NCI-H2196 (cell line): ENCODE data around the gene KLHL8.

Experiments used
- DNase-seq: peaks from one replicate; lab custom pipeline; 2025; ENCODE audit not compliant: unreplicated experiment; lab: John Stamatoyannopoulos, UW

KLHL8 gene

DNA sequence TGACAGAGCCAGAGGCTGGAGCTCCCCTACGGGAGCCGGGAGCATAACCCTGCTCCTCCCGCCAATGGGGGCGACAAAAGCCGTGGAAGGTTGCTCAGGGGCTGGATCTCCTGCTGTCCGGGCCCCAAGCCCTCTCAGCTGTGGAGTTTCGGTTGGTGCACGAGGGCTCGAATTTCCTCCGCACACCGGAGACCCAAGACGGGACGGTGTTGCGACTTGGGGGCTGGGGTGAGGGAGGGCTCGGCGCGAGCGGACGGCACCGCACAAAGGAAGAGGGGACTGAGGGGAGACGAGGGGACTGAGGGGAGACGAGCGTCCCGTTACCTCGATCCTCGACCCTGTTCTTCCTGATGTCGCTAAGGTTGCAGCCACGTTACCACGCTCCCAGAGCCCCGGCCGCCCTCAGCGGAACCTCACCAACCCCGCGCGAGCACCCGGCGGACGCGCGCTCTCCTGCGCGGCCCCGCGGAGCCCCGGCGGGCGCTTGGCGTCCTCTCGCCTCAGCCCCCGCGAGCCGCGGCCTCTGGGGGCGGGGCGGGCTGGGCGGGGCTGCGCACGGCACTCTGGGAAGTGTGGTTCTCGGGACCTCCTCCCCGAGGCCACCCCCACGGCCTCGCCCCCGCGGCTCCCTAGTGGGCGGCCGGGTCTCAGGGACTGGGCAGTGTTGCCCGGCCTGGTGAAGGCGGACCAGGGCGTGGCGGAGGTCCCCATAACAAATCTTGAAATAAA is at the start of gene KLHL8:
Gene KLHL8, minus strand, starts transcription at position 525 of the 729 bp plus-strand sequence. CDS start 25,079 bp downstream, outside the sequence.
- peak; percentile 73 for DNase-seq

DNA sequence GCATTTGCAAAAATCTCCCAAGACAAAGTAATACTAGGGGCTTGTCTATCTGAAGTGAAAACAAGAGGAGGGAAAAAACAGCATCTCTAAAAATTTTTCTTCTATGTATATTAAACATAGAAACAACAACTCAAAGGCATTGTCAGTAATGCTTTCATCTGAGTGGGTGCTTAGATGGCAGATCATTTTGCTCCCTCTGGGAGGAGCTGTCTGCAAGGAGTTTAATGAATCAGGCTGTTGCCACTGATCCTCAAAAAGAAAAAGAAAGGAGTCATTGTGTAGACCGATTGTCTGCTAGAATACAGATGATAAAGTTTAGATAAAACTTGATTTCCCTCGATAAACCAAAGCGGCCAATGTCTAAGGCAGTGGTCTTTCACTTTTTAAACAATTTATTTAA is 49.7 kb upstream of the KLHL8 start:
- peak; percentile 2 for DNase-seq

DNA sequence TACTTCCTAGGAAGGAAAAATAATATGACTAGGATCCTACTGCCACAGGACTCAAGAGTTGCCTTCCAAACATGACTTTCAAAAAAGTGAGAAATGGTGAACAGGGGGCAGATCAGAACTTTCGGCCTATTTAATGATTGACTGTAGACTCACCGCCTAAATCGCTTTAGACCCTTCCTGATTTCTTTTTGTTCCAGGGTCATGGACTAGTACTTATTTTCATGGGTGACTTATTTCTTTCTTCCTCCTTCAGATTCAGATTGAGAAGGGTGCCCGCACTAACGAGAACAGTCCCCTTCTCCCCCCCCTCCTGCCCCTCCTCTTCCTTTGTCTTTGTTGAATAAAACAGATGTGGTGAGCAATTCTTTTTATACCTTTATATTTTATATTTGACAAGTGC is 48.0 kb upstream of the KLHL8 start:
- DNase-seq, result no peak

DNA sequence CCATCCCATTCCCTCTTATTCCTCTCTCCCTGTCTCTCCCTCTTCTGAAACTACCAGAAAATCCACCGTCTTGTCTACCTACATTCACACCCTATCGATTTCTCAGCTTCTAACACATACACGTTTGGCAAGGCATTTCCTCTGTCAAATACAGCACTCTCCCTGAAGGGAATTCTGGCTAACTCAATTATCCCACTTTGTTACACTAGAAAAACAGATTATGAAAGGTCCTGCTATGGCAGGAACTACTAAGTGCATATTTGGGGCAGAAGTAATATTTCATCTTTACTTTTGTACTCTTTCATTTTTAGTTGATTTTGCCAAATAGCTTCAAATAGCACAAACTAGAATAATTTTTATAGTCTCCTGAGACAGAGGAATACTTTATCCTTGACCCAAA is 46.6 kb upstream of the KLHL8 start:
- DNase-seq, result no peak

DNA sequence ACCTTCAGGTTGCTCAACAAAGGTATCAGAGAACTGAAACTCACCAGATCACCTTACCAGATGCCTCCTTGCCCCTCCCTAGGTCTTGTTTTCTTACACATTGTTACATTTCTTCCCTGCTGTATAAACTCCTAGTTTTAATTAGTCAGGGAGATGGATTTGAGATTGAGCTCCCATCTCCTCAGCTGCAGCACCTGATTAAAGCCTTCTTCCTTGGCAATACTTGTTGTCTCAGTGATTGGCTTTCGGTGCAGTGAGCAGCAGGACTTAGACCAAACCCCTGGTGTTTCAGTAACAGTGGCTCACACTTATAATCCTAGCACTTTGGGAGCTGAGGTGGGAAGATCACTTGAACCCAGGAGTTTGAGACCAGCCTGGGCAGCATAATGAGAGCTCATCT is 42.5 kb upstream of the KLHL8 start:
- DNase-seq, result no peak

DNA sequence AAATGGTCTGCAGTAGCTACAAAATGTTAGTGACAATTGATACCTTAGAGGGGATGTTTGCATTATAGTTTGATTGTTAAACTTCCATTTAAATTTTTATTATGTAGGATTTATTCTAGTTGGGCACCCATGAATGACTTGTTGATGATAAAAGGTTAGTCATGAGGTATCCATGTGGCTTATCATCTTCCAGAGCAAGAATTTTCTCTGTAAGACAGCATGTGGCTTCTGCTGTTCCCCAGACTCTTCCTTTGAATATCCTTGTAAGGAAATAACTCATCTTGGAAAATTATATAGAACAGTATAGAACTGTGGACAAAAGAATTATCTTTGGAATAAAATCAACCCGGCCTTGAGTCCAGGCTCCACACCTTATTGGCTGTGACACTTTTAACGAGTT is 40.1 kb upstream of the KLHL8 start:
- DNase-seq, result no peak

DNA sequence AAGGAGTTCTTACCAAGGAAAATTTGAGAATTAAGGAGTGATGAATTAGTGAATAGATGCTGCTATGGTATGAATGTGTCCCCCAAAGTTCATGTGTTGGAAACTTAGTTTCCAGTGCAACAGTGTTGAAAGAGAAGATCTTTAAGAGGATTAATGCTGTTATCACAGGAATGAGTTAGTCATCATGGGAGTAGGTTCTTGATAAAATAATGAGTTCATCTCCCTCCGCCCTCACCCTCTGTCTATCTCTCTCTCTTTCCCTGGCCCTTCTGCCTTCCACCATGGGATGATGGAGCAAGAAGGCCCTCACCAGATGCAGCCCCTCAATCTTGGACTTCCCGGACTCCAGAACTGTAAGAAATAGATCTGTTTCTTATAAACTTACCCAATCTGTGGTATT is 38.3 kb upstream of the KLHL8 start:
- no peak for DNase-seq

DNA sequence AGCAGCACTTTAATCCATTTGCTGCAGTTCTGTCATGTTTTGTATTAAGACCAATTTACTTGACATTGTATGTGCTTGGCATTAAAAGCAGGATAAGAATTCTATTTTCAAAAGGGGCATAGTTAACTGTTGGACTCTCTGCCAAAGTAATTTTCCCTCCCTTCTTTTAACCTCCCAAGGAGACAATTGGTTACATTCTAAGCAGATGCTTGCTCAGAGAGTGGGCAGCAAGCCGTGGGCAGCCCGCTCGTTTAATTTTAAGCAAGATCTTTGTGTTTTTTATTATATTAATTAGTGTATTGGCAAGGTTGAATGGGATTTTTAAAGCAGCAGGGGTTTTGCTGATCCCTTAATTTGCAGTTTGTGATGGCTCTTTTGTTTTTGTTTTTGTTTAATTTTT is 37.1 kb upstream of the KLHL8 start:
- no peak for DNase-seq

DNA sequence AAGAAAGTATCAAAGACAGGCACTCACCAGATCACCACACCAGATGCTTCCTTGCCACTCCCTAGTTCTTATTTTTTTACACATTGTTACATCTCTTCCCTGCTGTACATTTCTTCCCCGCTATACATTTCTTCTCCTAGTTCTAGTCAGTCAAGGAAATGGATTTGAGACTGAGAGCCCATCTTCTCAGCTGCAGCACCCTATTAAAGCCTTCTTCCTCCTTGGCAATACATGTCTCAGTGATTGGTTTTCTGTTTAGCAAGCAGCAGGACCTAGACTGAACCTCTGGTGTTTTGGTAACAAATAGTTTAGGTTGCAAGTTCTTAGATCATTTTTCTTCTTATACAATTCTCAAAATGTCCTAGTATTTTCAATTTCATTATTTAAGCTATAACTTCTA is 35.3 kb upstream of the KLHL8 start:
- DNase-seq, result no peak

DNA sequence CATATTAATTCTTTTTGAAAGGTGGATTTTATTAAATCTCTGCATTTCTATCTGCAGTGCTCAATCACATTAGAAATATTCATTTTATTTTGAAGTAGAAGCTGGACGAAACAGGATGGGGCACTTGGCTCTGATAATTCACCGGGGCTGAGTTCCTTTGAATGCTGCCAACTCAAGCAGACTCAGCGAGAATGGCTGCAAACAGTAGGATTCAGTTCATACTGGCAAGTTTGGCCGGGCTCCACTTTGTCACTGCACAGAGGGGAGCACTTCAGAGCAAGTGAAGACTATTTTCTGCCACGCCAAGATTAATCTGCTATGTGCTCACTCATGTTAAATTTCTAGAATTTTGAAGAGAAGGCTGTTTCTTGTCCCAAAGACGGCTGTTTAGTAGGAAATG is 30.7 kb upstream of the KLHL8 start:
- DNase-seq, result peak; percentile 2

DNA sequence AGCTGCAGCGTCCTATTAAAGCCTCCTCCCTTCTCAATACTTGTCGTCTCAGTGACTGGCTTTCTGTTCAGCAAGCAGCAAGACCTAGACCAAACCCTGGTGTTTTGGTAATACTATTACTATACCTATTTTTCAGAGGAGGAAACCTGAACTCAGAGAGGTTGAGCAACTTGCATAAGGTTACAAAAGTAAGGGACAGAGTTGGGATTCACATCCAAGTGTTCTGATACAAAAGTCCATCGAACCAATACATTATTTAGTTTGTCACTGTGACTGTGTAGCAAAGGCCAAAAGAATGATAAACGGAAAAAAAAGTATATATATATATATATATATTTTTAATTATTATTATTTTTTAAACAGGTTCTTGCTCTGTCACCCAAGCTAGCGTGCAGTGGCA is 29.9 kb upstream of the KLHL8 start:
- no peak for DNase-seq

DNA sequence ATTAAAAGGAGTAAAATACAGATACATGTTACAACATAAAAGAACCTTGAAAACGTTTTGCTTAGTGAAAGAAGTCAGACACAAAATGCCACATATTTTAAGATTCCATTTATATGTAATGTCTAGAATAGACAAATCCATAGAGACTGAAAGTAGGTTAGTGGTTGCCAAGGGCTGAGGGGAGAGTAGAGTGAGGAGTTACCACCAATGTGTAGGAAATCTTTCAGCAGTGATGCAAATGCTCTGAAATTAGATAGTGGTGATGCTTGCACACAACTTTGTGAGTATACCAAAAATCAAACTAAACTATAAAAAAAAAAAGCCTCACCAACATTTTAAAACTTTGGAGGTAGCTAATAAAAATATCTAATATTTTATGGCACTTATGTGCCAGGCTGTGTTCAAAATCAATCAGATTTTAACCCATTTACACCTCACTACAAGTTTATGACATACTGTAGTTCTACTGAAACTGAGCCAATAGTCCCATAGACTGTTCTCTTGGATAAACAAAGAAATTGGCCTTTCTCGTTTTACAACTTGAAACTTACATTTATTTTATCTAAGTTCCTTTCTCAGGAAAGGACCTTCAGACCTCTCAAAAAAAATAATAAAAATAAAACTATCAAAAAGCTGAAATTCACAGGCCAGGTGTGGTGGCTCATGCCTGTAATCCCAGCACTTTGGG is 29.1 kb upstream of the KLHL8 start:
- DNase-seq, result no peak

DNA sequence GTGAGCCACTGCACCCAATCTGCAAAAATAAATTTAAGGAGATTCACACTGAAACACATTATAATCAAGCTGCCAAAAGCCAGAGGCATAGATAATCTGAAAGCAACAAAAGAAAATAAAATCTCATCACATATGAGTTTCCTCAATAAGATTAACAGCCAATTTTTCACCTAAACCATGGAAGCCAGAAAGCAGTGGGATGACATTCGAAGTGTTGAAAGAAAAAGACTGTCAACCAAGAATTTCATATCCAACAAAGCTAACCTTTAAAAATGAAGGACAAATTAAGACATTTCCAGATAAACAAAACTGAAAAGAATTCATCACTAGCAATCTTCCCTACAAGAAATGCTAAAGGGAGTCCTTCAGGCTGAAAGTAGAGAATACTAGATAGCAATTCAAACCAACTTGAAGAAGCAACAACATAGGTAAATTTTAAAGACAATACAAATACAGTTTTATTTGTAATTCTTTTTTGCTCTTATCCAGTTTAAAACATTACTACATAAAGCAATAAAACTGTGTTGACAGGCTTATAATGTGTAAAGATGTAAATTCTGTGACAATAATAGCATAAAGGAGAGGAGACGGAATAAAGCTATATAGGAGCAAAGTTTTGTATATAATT is 23.1 kb upstream of the KLHL8 start:
- no peak for DNase-seq

DNA sequence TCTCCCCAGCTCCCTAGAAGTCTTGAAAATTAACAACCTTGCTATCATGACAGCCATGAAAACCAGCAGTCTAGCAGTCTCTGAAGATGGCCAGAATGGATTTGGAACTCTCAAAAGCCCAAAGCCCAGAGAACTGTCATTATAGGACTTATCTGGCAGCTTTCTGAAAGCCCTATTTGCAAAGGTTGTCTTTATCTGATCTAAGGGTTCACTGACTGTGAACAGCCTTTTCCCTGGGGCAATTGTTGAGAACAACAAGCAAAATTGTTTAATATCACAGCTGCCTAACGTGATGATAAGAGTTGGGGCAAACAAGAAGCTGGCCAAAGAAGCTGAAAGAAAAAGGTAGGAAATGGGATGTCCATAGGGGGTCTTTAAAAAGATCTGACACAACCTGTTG is 20.9 kb upstream of the KLHL8 start:
- no peak for DNase-seq

DNA sequence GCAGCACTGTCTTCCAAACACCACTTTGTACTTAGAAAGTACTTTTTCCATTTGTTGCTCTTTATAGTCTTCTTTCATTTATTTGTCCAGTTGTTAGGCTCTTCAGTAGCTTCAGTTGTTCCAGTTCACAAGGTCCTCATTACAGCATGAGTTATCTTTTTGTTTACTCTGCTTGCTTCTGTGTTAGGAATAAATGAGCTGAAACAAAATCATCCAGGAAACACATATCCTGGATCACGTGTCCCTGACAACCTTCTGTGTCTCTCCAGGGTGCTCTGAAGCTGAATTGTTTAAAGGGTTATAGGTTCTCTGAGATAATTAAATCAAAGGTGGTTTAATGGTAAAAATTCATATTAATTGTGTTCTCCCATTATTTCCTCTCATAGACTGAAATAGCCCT is 19.9 kb upstream of the KLHL8 start:
- DNase-seq, result peak; percentile 6

DNA sequence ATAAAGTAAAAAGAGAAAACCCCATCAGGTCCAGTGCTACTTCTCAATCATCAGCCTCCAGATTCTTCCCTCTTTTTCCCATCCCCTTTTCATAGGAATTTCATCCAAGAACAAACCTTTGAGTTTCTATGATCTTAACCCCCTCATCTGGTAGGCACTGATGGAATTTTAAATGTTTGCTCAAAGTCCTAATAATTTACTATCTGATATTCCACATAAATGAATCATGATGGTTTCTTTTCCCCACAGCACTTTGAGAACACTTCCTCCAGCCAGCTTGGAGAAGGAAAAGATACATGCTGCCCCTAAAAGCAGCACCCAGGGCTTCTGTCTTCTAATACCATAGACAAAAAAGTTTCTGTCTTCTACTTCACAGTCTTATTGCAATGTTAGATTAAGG is 19.4 kb upstream of the KLHL8 start:
- no peak for DNase-seq

DNA sequence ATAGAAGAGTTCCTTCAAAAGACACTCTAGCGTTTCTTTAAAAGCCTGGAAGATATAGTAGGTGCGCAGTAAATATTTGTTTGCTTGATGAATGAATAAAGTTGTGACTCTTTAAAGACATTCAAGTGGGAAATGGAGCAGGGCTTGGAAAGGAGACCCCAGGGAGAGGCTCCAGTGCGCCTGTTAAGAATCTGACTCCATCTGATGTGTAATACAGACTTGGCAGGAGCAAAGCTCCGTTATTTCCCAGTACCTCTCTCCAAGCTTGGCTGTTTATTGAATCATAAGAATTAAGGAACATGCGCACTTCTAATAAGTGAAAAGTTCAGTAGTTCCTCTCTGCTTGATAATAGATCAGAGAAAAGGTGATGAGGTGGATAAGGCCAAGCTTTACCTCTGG is 18.8 kb upstream of the KLHL8 start:
- DNase-seq, result no peak

DNA sequence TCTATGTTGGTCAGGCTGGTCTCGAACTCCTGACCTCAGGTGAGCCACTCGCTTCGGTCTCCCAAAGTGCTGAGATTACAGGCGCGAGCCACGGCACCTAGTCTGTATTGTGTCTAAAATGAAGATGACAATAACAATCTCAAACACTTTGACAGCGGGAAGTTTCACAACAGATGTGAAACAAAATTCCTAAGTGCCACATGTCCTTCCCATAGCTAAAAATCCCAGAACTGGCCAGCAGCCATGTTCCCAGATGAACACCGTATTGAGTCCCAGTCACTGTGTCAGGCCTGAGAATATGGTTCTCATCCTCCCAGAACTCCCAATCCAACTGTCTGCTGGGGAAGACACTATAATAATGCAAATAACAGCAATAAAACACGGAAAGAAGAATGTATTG is 16.4 kb upstream of the KLHL8 start:
- no peak for DNase-seq

DNA sequence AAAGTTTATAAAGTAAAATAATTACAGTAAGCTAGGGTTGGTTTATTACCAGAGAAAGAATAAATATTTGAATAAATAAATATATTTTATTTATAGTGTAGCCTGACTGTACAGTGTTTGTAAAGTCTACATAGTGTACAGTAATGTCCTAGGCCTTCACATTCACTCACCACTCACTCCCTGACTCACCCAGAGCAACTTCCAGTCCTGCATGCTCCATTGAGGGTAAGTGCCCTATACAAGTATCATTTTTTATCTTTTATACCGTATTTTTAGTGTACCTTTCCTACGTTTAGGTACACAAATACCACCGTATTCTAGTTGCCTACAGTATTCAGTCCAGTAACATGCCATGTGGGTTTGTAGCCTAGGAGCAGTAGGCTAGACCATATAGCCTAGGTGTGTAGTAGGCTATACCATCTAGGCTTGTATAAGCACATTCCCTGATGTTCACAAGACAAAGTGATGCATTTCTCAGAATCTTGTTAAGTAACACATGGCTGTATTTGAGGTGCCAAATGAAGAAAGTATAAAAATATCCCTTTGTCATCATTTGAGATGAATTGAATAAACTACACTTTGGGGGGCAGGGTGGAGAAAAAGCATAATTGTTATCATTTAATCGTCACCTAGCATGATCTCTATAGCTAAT is 14.7 kb upstream of the KLHL8 start:
- DNase-seq, result no peak

DNA sequence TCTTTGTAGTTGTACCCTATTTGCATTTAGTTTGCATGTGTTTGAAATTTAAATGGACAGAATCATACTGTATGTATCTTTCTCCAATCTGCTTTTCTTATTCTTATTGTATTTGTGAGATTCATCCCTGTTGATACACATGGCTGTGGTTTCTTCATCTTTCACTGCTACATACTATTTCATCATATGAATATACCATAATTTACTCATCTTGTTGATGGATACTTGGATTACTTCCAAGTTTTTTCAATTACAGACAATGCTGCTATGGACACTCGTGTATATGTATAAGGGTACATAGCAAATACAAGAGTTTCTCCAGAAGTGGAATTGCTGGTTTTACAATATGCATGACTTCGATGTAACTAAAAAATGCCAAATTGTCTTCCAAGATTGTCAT is 11.8 kb upstream of the KLHL8 start:
- DNase-seq, result no peak

DNA sequence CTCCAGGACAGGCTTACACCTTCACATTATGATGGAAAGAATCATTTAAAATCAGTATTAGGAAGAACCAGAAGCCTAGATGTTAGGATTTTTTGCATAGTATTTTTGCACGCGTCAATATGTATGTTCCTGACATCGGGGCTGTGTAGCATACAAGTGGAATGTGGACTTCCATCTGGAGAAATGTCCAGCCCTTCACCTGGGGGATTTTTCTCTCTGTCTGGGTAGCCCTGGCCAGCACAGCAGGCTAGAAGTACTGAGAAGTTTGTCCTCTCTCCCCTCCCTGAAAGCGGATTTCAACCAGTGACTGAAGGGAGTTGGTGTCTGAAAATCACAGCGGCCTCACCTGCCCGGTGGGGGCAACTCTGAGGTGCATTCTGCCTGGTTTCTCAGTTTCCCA is 10.4 kb upstream of the KLHL8 start:
- no peak for DNase-seq

DNA sequence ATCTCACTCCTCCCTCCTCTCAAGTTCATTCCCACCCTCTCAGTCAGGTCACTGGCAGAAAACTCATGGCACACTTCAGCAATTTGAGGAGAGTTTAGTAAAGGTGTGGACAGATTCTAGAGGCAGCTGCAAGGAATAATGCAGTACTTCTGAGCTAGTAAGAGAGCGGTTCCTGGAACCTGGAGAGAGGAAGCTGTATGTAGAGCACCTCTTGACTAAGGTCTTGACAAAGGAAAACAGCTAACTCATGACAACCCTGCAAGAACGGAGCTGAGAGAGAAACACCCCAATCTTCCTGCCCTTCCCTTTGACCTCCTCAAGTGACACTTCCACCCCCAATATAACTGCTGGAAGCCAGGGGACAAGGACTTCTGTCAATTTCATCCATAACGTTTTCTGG is 9.6 kb upstream of the KLHL8 start:
- DNase-seq, result no peak
